Adrenal gland (tissue), 12 donors: ENCODE results near the gene OLFML3. TPM values are rescaled to one million over a fixed set of nuclear protein-coding genes. Genes with fewer than 3 reads are reported as not detected.

Experiments used
- DNase-seq, 7 donors: peaks; one replicate each; pipeline ENCODE4 v3.0.0-alpha.2; 2019 to 2020
- H3K27ac ChIP-seq, 5 donors: fragments of 200-600 bp; sonication (generic) in 4 of 5; 1 replicate in 3 of 5; 2 replicates in 2 of 5; pipeline versions ENCODE4 v1.5.1 to v1.8.0; 2016 to 2020; ENCODE audit warnings: mild to moderate bottlenecking in 1 of 5
- H3K27me3 ChIP-seq: fragments of 200-600 bp; 2 replicates; pipeline ENCODE4 v1.8.0; 2021
- H3K36me3 ChIP-seq, 2 donors: fragments of 200-600 bp; replicated peaks in 1 of 2; 1 replicate in 1 of 2; 2 replicates in 1 of 2; pipeline versions ENCODE4 v1.5.1 to v1.8.0; 2018 to 2022
- H3K4me1 ChIP-seq, 2 donors: fragments of 200-600 bp; replicated peaks in 1 of 2; 1 replicate in 1 of 2; 2 replicates in 1 of 2; pipeline versions ENCODE4 v1.5.1 to v1.8.0; 2018 to 2021
- H3K4me3 ChIP-seq, 4 donors: fragments of 200-600 bp; sonication (generic) in 3 of 4; one replicate each; pipeline ENCODE4 v1.5.1; 2016 to 2018
- H3K9me3 ChIP-seq, 3 donors: fragments of 200-600 bp; sonication (generic) in 1 of 3; replicated peaks in 1 of 3; 1 replicate in 2 of 3; 2 replicates in 1 of 3; pipeline versions ENCODE4 v1.5.1 to v1.8.0; 2016 to 2021
- CTCF ChIP-seq, 6 experiments: fragments of 450-650 bp in 4 of 6; fragments of 200-600 bp in 2 of 6; sonication (generic) in 1 of 6; IDR thresholded peaks; 1 replicate in 5 of 6; 2 replicates in 1 of 6; pipeline versions ENCODE4 v1.5.1 to v1.8.0; 2016 to 2021; ENCODE audit warnings: antibody characterized with exemption in 6 of 6, mild to moderate bottlenecking in 2 of 6, moderate library complexity in 1 of 6
- POLR2A ChIP-seq, 2 donors: fragments of 450-650 bp; IDR thresholded peaks; one replicate each; pipeline ENCODE4 v1.6.1; 2017; ENCODE audit warnings: antibody characterized with exemption in 2 of 2, mild to moderate bottlenecking in 2 of 2, moderate library complexity in 1 of 2
- WGBS, 4 donors: extraction: QIAGEN DNeasy Blood & Tissue Kit in 2 of 4; methylation state at CpG; one replicate each; pipeline versions ENCODE4 v1.1.5 to v1.1.7; 2013 to 2017; 5-methylcytosine and 5-hydroxymethylcytosine counted together
- intact Hi-C, 2 donors: fragments of 100-400 bp; cut with DNase I; formaldehyde crosslinking; loops; one replicate each; pipeline versions ENCODE4 v1.14.1 to v1.15.0; 2022 to 2023
- polyA plus RNA-seq, 3 donors: library from polyadenylated mRNA; stranded (reverse); fragments of 200-250 nt in 2 of 3; fragments of 350-450 nt in 1 of 3; fragmentation: Illumina TruSeq in 1 of 3; extraction: RNeasy Lipid Tissue Mini Kit (QIAGEN cat#74804) in 1 of 3; gene quantifications; one replicate each; pipeline ENCODE4 v1.2.3, GENCODE V29; 2013 to 2014
- total RNA-seq, 9 donors: library from RNA; depleted of rRNA in 4 of 9; stranded (reverse); fragments of >200 nt in 4 of 9; fragments of 120-200 nt in 1 of 9; fragmentation: NEBNext Ultra II Directional in 1 of 9; extraction: Animal tissue kit (Norgen Biotek cat#: 25700) in 1 of 9; gene quantifications; one replicate each; pipeline versions ENCODE4 v1.1.0 to v1.2.4, GENCODE V29; 2013 to 2023
- donor health status: healthy with polysubstance abuse.
- donor health status: Bipolar disorder and iron deficiency.
- donor health status: DM: yes; HTN: yes; CAD: no.
- donor health status: DM: no; HTN: no; CAD: no.
- donor health status: DM: no; HTN: no; CAD: no.
- donor health status: DM: yes; HTN: yes; CAD: no.

OLFML3 gene
- total and polyA plus RNA-seq, 12 donors, result 13.6 to 99.6 (median 34.0) TPM

DNA sequence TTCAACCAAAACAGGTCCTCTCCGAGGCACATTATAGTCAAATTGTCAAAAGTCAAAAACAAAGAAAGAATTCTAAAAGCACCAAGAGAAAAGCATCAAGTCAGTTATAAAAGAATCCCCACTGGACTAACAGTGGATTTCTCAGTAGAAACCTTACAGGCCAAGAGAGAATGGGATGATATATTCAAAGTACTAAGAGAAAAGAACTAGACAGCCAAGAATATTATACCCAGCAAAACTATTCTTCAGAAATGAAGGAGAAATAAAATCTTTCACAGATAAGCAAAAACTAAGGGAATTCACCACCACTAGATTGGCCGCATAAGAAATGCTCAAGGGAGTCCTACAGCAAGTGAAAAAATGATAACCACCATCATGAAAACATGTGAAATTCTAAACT lies 16.1 kb downstream of the OLFML3 start:
- no peak for DNase-seq
- intact Hi-C loops, result no loop called here
- H3K27me3 ChIP-seq, result no peaks in the 10 kb centered on the region
- no peak overlapping the region for H3K4me3 ChIP-seq
- WGBS, 4 donors, result 89 to 98% (median 95%) methylated on average over 2 of the region's 2 CpGs
- no peak overlapping the region for H3K27ac ChIP-seq
- TF ChIP-seq POLR2A (IDR thresholded peaks at IDR 0.05) (no peak), CTCF (IDR thresholded peaks at IDR 0.05) (no peak)
- H3K4me1 ChIP-seq, result peaks cover 0 to 6% of the 10 kb centered on the region in 2 donors
- peaks cover 0 to 9% (median 0%) of the 10 kb centered on the region in 3 donors for H3K9me3 ChIP-seq
- no peaks in the 10 kb centered on the region for H3K36me3 ChIP-seq

DNA sequence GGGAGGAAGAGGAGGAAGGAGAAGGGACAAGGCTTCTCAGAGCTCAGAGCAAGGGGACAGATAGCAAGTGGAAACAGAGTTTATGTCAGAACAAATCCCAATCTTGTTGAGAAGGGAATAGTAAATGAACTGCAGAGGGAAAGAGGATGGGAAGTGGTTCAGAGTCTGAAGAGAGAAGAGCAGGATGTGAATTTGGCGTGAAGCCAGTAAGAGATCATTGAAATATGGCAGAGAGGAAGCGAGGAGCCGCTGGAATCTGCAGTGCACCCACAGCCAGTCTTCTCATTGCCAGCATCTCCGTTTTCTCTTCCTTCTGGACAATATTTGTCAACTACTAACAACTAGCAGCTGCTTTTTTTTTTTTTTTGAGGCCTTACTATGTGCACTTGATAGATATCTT lies 19.1 kb downstream of the OLFML3 start:
- no peak overlapping the region for H3K4me3 ChIP-seq
- H3K4me1 ChIP-seq, result peaks cover 0 to 6% of the 10 kb centered on the region in 2 donors
- H3K36me3 ChIP-seq, result no peaks in the 10 kb centered on the region
- peak in 2 of 7 donors; percentile 23 to 54 for DNase-seq
- H3K9me3 ChIP-seq, result peaks cover 0 to 9% (median 0%) of the 10 kb centered on the region in 3 donors
- peak overlapping the region in 1 of 5 donors; percentile 32 for H3K27ac ChIP-seq
- TF ChIP-seq POLR2A (IDR thresholded peaks at IDR 0.05) (no peak), CTCF (IDR thresholded peaks at IDR 0.05) (no peak)
- no peaks in the 10 kb centered on the region for H3K27me3 ChIP-seq
- intact Hi-C loops, result no loop called here
- 25 to 41% (median 33%) methylated on average over 4 of the region's 4 CpGs for WGBS, 4 donors

- WGBS, 4 donors, result 62 to 83% (median 76%) methylated on average over 2 of the region's 2 CpGs
- H3K4me1 ChIP-seq, result peaks cover 0 to 6% of the 10 kb centered on the region in 2 donors
These were observed 20.0 kb downstream of the OLFML3 start for GRCh38 chr1:113999233-113999632.

GRCh38 chr1:113999799-114000198 lies 20.5 kb downstream of the OLFML3 start:
- Histone ChIP-seq H3K36me3 (no peaks in the 10 kb centered on the region), H3K4me3 (no peak overlapping the region), H3K4me1 (peaks cover 0 to 6% of the 10 kb centered on the region in 2 donors), H3K27ac (no peak overlapping the region), H3K27me3 (no peaks in the 10 kb centered on the region), H3K9me3 (peaks cover 0 to 9% (median 0%) of the 10 kb centered on the region in 3 donors)
- intact Hi-C loops, result no loop called here
- TF ChIP-seq CTCF (IDR thresholded peaks at IDR 0.05), result no peak
- no peak for TF ChIP-seq POLR2A (IDR thresholded peaks at IDR 0.05)
- 61 to 85% (median 80%) methylated on average over 2 of the region's 2 CpGs for WGBS, 4 donors
- no peak for DNase-seq

More at GRCh38 chr1:113999233-113999632, 20.0 kb downstream of the OLFML3 start:
- TF ChIP-seq CTCF (IDR thresholded peaks at IDR 0.05), result no peak
- TF ChIP-seq POLR2A (IDR thresholded peaks at IDR 0.05), result no peak
- Histone ChIP-seq H3K27me3 (no peaks in the 10 kb centered on the region), H3K27ac (no peak overlapping the region), H3K9me3 (peaks cover 0 to 9% (median 0%) of the 10 kb centered on the region in 3 donors), H3K4me3 (no peak overlapping the region), H3K36me3 (no peaks in the 10 kb centered on the region)
- intact Hi-C loops, result no loop called here
- DNase-seq, result no peak
